Keratinocyte (primary cell): Measurements from ENCODE around the gene CORO2B. TPM values are rescaled to one million over a fixed set of nuclear protein-coding genes. Genes with fewer than 3 reads are reported as not detected.

Source experiments
- DNase-seq: peaks from one replicate; pipeline ENCODE4 v3.0.0-alpha.2; 2011; ENCODE audit warnings: low read depth, missing footprints, low spot score
- FAIRE-seq: peaks from 2 replicates; lab custom pipeline; 2011; peaks lifted over from hg19 to GRCh38; lab: Jason Lieb, UNC
- H2AFZ ChIP-seq: 2 replicates; pipeline ENCODE4 v1.6.0; 2012; ENCODE audit warnings: low read length, control low read depth, inconsistent platforms; ENCODE audit not compliant: control insufficient read depth
- H3K27ac ChIP-seq: 2 replicates; pipeline ENCODE4 v1.5.1; 2011; ENCODE audit warnings: low read length; ENCODE audit not compliant: control insufficient read depth, insufficient read depth
- H3K27me3 ChIP-seq: 3 replicates; pipeline ENCODE4 v1.6.0; 2011; ENCODE audit warnings: low read length; ENCODE audit not compliant: control insufficient read depth, insufficient read depth; ENCODE audit errors: extremely low read depth
- H3K36me3 ChIP-seq, 2 experiments: 2 replicates in 1 of 2; 3 replicates in 1 of 2; pipeline ENCODE4 v1.5.1; 2011; ENCODE audit warnings: low read length in 2 of 2, mild to moderate bottlenecking in 1 of 2; ENCODE audit not compliant: control insufficient read depth in 2 of 2, insufficient read depth in 2 of 2; ENCODE audit errors: extremely low read depth in 1 of 2
- H3K4me1 ChIP-seq: 3 replicates; pipeline ENCODE4 v1.5.1; 2011; ENCODE audit warnings: low read length; ENCODE audit not compliant: control insufficient read depth, insufficient read depth; ENCODE audit errors: extremely low read depth
- H3K4me2 ChIP-seq: 3 replicates; pipeline ENCODE4 v1.6.0; 2011; ENCODE audit warnings: low read depth, low read length; ENCODE audit not compliant: control insufficient read depth, insufficient read depth; ENCODE audit errors: extremely low read depth
- H3K4me3 ChIP-seq, 3 experiments: fragments of 200-600 bp in 1 of 3; sonication (generic) in 1 of 3; 2 replicates in 2 of 3; 3 replicates in 1 of 3; pipeline ENCODE4 v1.5.1; 2011 to 2016; ENCODE audit warnings: low read length in 3 of 3, mild to moderate bottlenecking in 3 of 3, control low read depth in 2 of 3, inconsistent platforms in 1 of 3, low read depth in 1 of 3, mixed read lengths in 1 of 3, mixed run types in 1 of 3, moderate library complexity in 1 of 3; ENCODE audit not compliant: control insufficient read depth in 2 of 3, insufficient read depth in 2 of 3; ENCODE audit errors: extremely low read depth in 1 of 3
- H3K79me2 ChIP-seq: 2 replicates; pipeline ENCODE4 v1.6.0; 2012; ENCODE audit warnings: low read length; ENCODE audit not compliant: control insufficient read depth, insufficient read depth
- H3K9ac ChIP-seq: 3 replicates; pipeline ENCODE4 v1.6.0; 2011; ENCODE audit warnings: low read length; ENCODE audit not compliant: control insufficient read depth, insufficient read depth; ENCODE audit errors: extremely low read depth
- H3K9me1 ChIP-seq: 3 replicates; pipeline ENCODE4 v1.6.0; 2011; ENCODE audit warnings: low read length; ENCODE audit not compliant: control insufficient read depth, insufficient read depth; ENCODE audit errors: extremely low read depth
- H3K9me3 ChIP-seq: 2 replicates; pipeline ENCODE4 v1.5.1; 2012; ENCODE audit warnings: low read depth, low read length; ENCODE audit not compliant: control insufficient read depth
- H4K20me1 ChIP-seq: 3 replicates; pipeline ENCODE4 v1.6.0; 2011; ENCODE audit warnings: low read length; ENCODE audit not compliant: control insufficient read depth, insufficient read depth; ENCODE audit errors: extremely low read depth
- EZH2 ChIP-seq: IDR thresholded peaks from one replicate; pipeline ENCODE4 v1.6.1; 2012; ENCODE audit warnings: inconsistent platforms, mild to moderate bottlenecking, low read length, moderate library complexity
- dilution Hi-C: fragments of 300-500 bp; cut with MboI; formaldehyde crosslinking; loops from one replicate; pipeline ENCODE4 v1.7.0; 2020; ENCODE audit warnings: low sequenced_read_pairs; ENCODE audit not compliant: extremely low pct_ligation_motif_present
- polyA plus RNA-seq, 5 experiments: library from polyadenylated mRNA; depleted of rRNA in 3 of 5; stranded (reverse) in 3 of 5; stranded (forward) in 1 of 5; unstranded in 1 of 5; fragments of >200 nt; gene quantifications; 1 replicate in 1 of 5; 2 replicates in 3 of 5; 3 replicates in 1 of 5; pipeline versions ENCODE4 v1.2.1 to v1.2.3, GENCODE V29; 2011 to 2012; ENCODE audit warnings: missing spikeins in 2 of 5, low read depth in 1 of 5, low replicate concordance in 1 of 5
- TF ChIP-seq, protein P1 (sequence below), 3 experiments: IDR thresholded peaks in 1 of 3; conservative IDR thresholded peaks in 1 of 3; optimal IDR thresholded peaks in 1 of 3; 2 replicates in 2 of 3; 3 replicates in 1 of 3; pipeline versions ENCODE3 to v1.5.1; 2011; ENCODE audit warnings: low read length in 3 of 3, mild to moderate bottlenecking in 3 of 3, moderate library complexity in 2 of 3, control low read depth in 1 of 3, inconsistent platforms in 1 of 3; ENCODE audit not compliant: insufficient read depth in 2 of 3; ENCODE audit errors: extremely low read depth in 1 of 3

The CORO2B gene
- polyA plus RNA-seq, 1 donor (not counting 4 experiments of a cell fraction or from before 2014, with no cell fraction given), result 0.13 TPM

DNA sequence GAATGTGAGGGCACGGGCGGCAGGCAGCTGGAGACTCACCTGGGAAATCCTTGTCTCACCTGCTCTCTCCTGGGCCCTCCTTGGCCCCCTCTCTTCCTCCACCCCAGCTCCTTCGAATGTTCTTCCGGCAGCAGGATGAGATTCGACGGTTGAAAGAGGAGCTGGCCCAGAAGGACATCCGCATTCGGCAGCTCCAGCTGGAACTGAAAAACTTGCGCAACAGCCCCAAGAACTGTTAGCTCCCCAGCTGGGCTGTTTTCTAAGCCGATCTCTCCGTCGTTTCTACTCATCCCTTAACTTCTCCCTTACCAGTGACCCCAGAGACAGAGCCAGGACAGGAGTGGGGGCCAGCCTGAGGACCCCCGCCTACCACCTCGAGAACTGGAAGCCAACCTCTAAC lies 146.9 kb downstream of the CORO2B start:
- H3K4me1 ChIP-seq, result no peaks in the 10 kb centered on the region

DNA sequence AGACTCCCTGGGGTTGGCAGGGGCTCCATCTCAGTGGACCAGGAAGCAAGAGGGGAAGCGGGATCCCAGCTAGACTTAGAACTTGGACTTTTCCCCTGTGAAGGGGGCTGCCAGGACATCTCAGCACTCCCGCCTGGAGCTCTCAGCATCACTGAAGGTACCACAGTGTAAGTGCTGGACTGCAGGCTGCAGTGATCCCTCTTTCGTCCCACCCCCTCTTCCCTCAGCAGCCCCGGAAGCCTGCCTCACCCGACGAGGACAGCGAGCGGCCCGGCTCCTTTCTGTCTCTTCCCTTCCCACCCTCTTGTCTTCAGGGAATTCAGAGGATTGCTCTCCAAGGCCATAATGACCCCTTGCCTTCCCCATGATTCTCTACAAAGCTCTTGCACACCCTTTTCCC lies 147.5 kb downstream of the CORO2B start:
- Histone ChIP-seq H3K79me2 (no peaks in the 10 kb centered on the region), H3K4me2 (no peak overlapping the region), H3K9me1 (no peaks in the 10 kb centered on the region), H3K9me3 (no peaks in the 10 kb centered on the region), H3K27ac (no peak overlapping the region), H3K9ac (no peak overlapping the region), H3K4me3 (no peak overlapping the region), H4K20me1 (no peaks in the 10 kb centered on the region), H3K36me3 (no peaks in the 10 kb centered on the region), H3K4me1 (no peaks in the 10 kb centered on the region), H3K27me3 (peaks cover 5% of the 10 kb centered on the region), H2AFZ (no peak overlapping the region)
- DNase-seq (no peak), FAIRE-seq (no peak)
- TF ChIP-seq, protein P1, sequence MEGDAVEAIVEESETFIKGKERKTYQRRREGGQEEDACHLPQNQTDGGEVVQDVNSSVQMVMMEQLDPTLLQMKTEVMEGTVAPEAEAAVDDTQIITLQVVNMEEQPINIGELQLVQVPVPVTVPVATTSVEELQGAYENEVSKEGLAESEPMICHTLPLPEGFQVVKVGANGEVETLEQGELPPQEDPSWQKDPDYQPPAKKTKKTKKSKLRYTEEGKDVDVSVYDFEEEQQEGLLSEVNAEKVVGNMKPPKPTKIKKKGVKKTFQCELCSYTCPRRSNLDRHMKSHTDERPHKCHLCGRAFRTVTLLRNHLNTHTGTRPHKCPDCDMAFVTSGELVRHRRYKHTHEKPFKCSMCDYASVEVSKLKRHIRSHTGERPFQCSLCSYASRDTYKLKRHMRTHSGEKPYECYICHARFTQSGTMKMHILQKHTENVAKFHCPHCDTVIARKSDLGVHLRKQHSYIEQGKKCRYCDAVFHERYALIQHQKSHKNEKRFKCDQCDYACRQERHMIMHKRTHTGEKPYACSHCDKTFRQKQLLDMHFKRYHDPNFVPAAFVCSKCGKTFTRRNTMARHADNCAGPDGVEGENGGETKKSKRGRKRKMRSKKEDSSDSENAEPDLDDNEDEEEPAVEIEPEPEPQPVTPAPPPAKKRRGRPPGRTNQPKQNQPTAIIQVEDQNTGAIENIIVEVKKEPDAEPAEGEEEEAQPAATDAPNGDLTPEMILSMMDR (optimal IDR thresholded peaks at IDR 0.05 in 1 of 3, IDR thresholded peaks at IDR 0.05 in 1 of 3, conservative IDR thresholded peaks at IDR 0.05 in 1 of 3; ENCODE audit: extremely low read depth in 1 of 3, insufficient read depth in 2 of 3, low read length in 3 of 3), result no peak
- TF ChIP-seq EZH2, result no peak
- dilution Hi-C loops, result no loop called here

More for the DNA sequence above, 146.9 kb downstream of the CORO2B start:
- Histone ChIP-seq H3K9ac (no peak overlapping the region), H3K9me1 (no peaks in the 10 kb centered on the region), H3K4me2 (no peak overlapping the region), H3K4me3 (no peak overlapping the region), H3K27me3 (peaks cover 5% of the 10 kb centered on the region), H3K79me2 (no peaks in the 10 kb centered on the region), H3K36me3 (no peaks in the 10 kb centered on the region), H3K9me3 (no peaks in the 10 kb centered on the region), H3K27ac (no peak overlapping the region), H4K20me1 (no peaks in the 10 kb centered on the region), H2AFZ (no peak overlapping the region)
- DNase-seq, result no peak
- no peak for TF ChIP-seq EZH2
- TF ChIP-seq, protein P1 (optimal IDR thresholded peaks at IDR 0.05 in 1 of 3, IDR thresholded peaks at IDR 0.05 in 1 of 3, conservative IDR thresholded peaks at IDR 0.05 in 1 of 3; ENCODE audit: extremely low read depth in 1 of 3, insufficient read depth in 2 of 3, low read length in 3 of 3), result no peak
- FAIRE-seq, result no peak
- dilution Hi-C loops, result no loop called here
